Activated naive CD8-positive, alpha-beta T cell treated with anti-CD3 and anti-CD28 coated beads, Interleukin-2, amount 50 U/mL, for 24 hours (primary cell): ENCODE measurements around the gene SH2D1A.

Source experiments
- ATAC-seq: fragments of 150-1000 bp; cut with Tn5 transposase; one replicate; pipeline ENCODE4 v1.10.0; 2021
- DNase-seq: peaks from one replicate; pipeline ENCODE4 v3.0.0; 2021
- H3K27ac Mint-ChIP-seq: one replicate; pipeline ENCODE4 v1.8.0; 2021; ENCODE audit warnings: mild to moderate bottlenecking, mixed read lengths
- H3K27me3 Mint-ChIP-seq: one replicate; pipeline ENCODE4 v1.8.0; 2021; ENCODE audit warnings: mixed read lengths
- H3K36me3 Mint-ChIP-seq: one replicate; pipeline ENCODE4 v1.8.0; 2021; ENCODE audit warnings: low read depth, mixed read lengths
- H3K4me1 Mint-ChIP-seq: one replicate; pipeline ENCODE4 v1.8.0; 2021; ENCODE audit warnings: mixed read lengths
- H3K4me3 Mint-ChIP-seq: one replicate; pipeline ENCODE4 v1.8.0; 2021; ENCODE audit warnings: mild to moderate bottlenecking, moderate library complexity, mixed read lengths
- H3K9me3 Mint-ChIP-seq: one replicate; pipeline ENCODE4 v1.8.0; 2021; ENCODE audit warnings: mixed read lengths

The SH2D1A gene

DNA sequence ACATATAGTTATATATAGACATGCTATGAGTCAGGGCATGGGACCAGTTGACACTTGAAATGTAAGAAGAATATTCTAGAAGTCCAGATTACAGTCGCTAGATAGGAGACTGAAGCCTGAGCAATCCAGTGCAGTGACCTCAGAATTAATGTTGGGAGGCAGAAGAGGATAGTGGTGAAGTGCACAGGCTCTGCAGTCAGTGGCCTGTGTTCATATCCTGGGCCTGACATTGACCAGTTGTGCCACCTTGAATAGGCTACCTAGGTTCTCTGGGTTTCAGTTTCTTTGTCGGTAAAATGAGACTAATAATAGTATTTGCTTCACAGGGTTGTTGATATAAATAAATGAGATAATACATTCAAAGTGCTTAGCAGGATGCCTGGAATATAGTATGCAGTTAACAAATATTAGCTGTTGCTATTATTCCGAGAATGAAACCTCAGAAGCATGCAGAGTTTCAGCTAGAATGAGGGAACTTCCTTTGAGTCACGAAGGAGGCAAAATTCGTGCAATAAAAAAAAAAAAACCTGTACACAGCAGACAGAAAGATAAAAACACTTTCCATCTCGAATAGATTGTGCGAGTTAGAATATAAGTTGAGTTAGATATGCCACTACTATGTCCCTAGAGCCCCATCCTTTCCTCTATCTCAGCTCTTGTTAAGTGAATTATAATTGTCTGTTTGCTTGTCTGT lies 4.0 kb upstream of the SH2D1A start:
- Mint-ChIP-seq H3K4me3 (peak overlapping the region; percentile 57), H3K9me3 (no peaks in the 10 kb centered on the region), H3K36me3 (no peaks in the 10 kb centered on the region), H3K4me1 (peaks cover 73% of the 10 kb centered on the region), H3K27me3 (no peaks in the 10 kb centered on the region), H3K27ac (peak overlapping the region; percentile 96)
- DNase-seq: no peak
- peak; percentile 5 for ATAC-seq

DNA sequence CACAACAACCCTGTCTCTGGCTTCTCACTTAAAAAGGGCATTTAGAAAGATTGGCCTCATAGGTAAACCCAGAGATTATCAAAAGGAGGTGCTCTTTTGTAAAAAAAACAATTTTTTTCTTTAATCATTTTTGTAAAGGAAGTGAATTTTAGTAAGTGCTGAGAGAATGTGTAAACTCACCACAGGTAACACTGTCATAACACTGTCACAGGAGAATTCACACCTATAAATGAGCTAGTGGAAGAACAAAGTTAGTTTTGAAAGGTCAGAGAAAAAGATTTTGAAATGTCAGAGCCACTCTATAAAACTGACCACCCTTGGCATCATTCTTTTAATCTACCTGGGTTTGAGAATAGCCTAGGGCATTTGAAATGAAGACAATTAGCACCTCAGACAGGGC lies 3.3 kb upstream of the SH2D1A start:
- ATAC-seq: no peak
- Mint-ChIP-seq H3K27ac (peak overlapping the region; percentile 96), H3K36me3 (no peaks in the 10 kb centered on the region), H3K9me3 (no peaks in the 10 kb centered on the region), H3K4me1 (peaks cover 68% of the 10 kb centered on the region), H3K4me3 (peak overlapping the region; percentile 17), H3K27me3 (no peaks in the 10 kb centered on the region)
- no peak for DNase-seq

DNA sequence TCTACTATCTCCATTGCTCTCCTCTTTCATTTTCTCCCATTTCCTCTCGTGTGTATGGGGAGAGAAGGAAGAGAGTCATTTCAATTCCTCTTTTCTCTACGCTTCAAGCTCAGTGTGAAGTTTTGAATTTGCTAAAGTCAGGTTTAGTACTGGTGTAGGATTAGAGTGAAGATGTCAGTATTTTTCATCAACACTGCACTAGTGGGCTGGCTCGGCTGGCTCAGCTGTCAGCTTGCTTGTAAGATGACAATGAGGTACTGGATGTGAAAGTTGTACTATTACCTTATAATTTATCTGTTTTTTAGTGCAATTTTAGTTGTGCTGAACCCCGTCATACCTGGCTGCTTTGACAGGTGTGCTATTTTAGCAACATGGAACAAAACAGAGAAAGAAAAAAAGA lies 2.1 kb upstream of the SH2D1A start:
- peaks cover 64% of the 10 kb centered on the region for H3K4me1 Mint-ChIP-seq
- no peaks in the 10 kb centered on the region for H3K27me3 Mint-ChIP-seq
- ATAC-seq (no peak), DNase-seq (no peak)
- no peaks in the 10 kb centered on the region for H3K9me3 Mint-ChIP-seq
- peak overlapping the region; percentile 71 for H3K4me3 Mint-ChIP-seq
- H3K36me3 Mint-ChIP-seq: no peaks in the 10 kb centered on the region
- H3K27ac Mint-ChIP-seq: peak overlapping the region; percentile 96

DNA sequence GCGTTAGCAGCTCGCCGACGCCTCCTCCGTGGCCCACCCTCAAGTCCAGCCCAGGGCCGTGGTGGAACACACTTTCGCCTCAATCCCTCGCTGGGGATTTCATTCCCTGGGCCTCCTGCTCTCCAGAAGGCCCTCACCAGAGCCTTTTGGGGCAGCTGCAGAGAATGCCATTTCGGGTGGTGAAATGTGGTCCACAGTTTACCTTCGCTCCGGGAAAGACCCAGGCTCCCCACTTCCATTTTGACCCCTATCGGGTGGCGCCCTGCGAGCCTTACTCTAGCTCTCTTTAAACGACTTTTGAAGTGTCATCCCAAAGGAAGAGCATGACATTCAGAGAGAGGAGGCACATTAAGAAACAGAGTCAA lies 496 bp downstream of the SH2D1A start:
- Mint-ChIP-seq H3K27ac (peak overlapping the region; percentile 96), H3K4me1 (peaks cover 53% of the 10 kb centered on the region), H3K36me3 (peaks cover 4% of the 10 kb centered on the region), H3K4me3 (peak overlapping the region; percentile 87), H3K27me3 (no peaks in the 10 kb centered on the region), H3K9me3 (no peaks in the 10 kb centered on the region)
- ATAC-seq (no peak), DNase-seq (no peak)

DNA sequence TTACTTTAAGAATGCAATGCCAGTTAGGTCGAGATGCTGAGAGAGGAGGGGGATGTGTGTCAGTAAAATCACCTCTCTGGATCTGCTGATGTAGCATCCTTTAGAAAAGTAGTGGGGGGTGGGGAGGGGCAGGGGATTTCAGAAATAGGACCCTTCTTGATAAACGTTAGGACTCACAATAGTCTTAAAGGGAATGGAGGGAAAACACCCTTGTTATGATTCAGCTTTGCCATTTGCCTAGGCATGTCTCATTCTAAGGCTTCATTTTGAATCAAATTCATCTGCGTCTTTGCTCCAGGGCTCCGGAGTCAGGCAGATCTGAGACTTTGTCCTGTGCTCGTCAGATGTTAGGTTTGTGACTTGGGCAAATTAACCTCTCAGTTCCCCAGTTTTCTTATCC lies 879 bp downstream of the SH2D1A start:
- no peaks in the 10 kb centered on the region for H3K9me3 Mint-ChIP-seq
- peaks cover 4% of the 10 kb centered on the region for H3K36me3 Mint-ChIP-seq
- peak overlapping the region; percentile 96 for H3K27ac Mint-ChIP-seq
- H3K27me3 Mint-ChIP-seq: no peaks in the 10 kb centered on the region
- peak; percentile 70 for ATAC-seq
- H3K4me3 Mint-ChIP-seq: peak overlapping the region; percentile 87
- DNase-seq: peak; percentile 26
- H3K4me1 Mint-ChIP-seq: peaks cover 51% of the 10 kb centered on the region

DNA sequence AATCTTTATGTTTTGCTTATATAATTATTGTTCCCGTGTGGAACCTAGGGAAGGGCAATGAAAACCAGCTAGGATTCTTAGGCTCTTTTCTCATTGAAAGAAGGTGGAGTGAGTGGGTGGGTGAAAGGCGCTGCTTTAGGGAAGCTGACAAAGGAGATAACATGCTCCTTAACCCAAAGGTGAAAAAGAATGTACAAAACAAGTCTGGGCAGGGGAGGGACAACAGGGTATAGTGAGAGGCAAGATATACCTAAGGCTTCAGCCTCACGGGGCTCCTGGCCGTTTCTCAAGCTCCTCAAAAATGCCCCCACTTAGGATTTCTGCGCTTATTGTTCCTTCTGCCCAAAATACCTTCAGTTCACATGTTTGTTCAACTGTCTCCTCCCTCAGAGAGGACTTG lies 1.8 kb downstream of the SH2D1A start:
- H3K27me3 Mint-ChIP-seq: no peaks in the 10 kb centered on the region
- no peaks in the 10 kb centered on the region for H3K9me3 Mint-ChIP-seq
- peak overlapping the region; percentile 87 for H3K4me3 Mint-ChIP-seq
- H3K36me3 Mint-ChIP-seq: peaks cover 5% of the 10 kb centered on the region
- H3K4me1 Mint-ChIP-seq: peaks cover 48% of the 10 kb centered on the region
- no peak for DNase-seq
- ATAC-seq: no peak
- H3K27ac Mint-ChIP-seq: peak overlapping the region; percentile 96

DNA sequence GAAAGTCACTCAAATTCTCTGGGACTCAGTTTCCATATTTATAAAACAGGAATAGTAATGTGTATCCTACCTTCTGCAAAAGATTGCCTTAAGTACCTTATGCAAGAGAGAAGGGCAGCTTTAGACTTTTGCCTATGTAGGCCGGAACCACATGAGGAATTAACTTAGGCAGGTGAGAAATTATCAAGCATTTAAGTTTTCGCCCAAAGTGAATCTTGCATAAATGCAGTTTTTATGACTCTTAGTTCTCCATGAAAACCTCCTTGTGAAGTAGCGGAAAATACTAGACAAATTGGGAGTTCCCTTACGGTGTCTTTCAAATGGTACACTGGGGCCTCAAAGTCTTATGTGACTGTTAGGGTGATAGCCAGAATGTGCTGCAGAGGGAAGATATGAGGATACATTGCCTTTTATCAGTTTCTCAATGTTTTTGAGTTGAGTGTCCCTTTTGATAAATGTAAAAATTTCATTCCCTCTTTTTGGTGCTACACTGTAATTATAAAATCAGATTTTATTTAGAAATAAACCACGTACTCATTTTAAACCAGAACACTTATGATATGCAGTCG lies 2.6 kb downstream of the SH2D1A start:
- ATAC-seq: peak; percentile 41
- peak overlapping the region; percentile 87 for H3K4me3 Mint-ChIP-seq
- no peak for DNase-seq

DNA sequence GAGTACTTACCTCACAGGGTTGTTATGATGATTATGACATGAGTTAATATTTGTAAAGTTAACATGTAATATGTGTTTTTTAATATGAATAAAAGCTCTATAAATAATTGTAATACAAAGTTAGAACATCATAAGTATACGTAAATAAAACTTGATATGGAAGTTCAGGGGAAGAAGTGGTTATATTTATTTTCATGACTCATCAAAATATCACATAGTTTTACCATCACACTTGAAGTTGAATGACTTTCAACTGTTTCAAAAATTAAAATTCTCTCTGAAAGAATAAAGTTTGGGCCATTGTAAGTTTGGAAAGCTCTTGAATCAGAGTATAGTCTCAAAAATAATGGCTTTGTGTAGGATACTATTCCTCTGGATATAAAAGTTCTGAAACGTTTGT lies 8.3 kb downstream of the SH2D1A start:
- H3K4me3 Mint-ChIP-seq: peak overlapping the region; percentile 71
- no peaks in the 10 kb centered on the region for H3K9me3 Mint-ChIP-seq
- ATAC-seq: no peak
- peaks cover 15% of the 10 kb centered on the region for H3K36me3 Mint-ChIP-seq
- no peaks in the 10 kb centered on the region for H3K27me3 Mint-ChIP-seq
- peak overlapping the region; percentile 87 for H3K27ac Mint-ChIP-seq
- H3K4me1 Mint-ChIP-seq: peaks cover 63% of the 10 kb centered on the region
- no peak for DNase-seq

More for the DNA sequence above, 2.6 kb downstream of the SH2D1A start:
- no peaks in the 10 kb centered on the region for H3K9me3 Mint-ChIP-seq
- H3K27me3 Mint-ChIP-seq: no peaks in the 10 kb centered on the region
- H3K4me1 Mint-ChIP-seq: peaks cover 45% of the 10 kb centered on the region
- peaks cover 5% of the 10 kb centered on the region for H3K36me3 Mint-ChIP-seq
- H3K27ac Mint-ChIP-seq: peak overlapping the region; percentile 96

DNA sequence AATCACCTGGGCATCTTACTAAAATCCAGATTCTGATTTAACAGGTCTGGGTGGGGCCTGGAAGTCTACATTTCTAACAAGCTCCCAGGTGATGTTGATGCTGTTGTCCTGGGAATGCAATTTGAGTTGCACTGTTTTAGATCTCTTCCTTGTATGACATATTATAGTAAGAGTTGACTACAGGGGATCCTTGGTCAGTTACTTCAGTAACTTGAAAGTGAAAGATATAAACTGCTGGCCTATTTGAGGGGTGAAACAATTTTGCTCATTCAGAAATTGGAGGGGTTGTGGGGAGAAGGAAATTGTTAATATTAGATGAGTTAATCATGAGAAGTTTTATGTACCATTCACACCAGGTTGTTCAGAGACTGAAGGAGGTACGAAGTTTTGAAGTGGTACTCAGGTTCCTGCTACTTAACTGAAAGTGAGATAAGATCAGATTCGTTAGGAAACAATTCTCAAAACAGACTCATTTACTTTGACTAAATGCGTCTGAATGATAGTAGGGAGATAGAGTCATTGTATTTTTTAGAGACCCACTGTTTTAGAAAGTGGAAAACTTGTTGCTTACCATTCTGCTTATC lies 12.5 kb downstream of the SH2D1A start:
- no peaks in the 10 kb centered on the region for H3K9me3 Mint-ChIP-seq
- peaks cover 25% of the 10 kb centered on the region for H3K36me3 Mint-ChIP-seq
- peak overlapping the region; percentile 93 for H3K27ac Mint-ChIP-seq
- no peak for DNase-seq
- ATAC-seq: peak; percentile 70
- H3K27me3 Mint-ChIP-seq: no peaks in the 10 kb centered on the region
- peak overlapping the region; percentile 78 for H3K4me3 Mint-ChIP-seq
- peaks cover 65% of the 10 kb centered on the region for H3K4me1 Mint-ChIP-seq

DNA sequence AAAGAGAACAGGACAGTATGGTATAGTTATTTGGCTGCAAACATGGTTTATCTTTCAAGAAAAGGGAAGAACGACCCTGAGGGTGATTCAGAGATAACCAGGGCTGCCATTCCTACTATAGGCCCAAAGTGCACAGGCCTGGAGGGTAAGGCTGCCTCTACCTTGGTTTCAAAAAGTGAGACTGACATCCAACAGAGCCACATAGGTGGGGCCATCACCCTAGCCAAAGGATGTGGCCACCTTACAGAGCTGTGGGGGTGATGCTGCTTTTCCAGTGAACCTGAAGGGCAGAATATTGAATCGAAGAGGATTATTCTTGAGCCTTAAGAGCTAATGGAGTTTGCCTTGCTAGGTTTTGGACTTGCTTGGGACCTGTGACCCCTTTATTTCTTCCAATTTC lies 15.7 kb downstream of the SH2D1A start:
- Mint-ChIP-seq H3K27ac (peak overlapping the region; percentile 78), H3K36me3 (peaks cover 20% of the 10 kb centered on the region), H3K4me3 (peak overlapping the region; percentile 40), H3K4me1 (peaks cover 49% of the 10 kb centered on the region), H3K9me3 (no peaks in the 10 kb centered on the region), H3K27me3 (no peaks in the 10 kb centered on the region)
- peak; percentile 78 for ATAC-seq
- no peak for DNase-seq

DNA sequence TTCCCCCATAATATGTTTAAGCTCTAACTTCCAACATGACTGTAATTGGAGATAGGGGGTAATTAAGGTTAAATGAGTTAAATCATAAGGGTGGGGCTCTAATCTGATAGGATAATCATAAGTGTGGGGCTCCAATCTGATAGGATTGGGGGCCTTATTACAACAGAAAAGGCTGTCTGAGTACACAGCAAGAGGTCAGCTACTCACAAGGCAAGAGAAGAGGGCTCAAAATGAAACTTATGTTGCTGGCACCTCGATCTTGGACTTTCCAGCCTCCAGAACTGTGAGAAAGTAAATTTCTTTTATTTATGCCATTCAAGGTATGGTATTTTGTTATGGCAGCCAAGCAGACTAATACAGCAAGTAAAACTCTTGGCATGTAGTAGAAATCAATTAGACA lies 16.4 kb downstream of the SH2D1A start:
- DNase-seq (no peak), ATAC-seq (peak; percentile 9)
- Mint-ChIP-seq H3K27me3 (no peaks in the 10 kb centered on the region), H3K4me3 (peak overlapping the region; percentile 40), H3K27ac (peak overlapping the region; percentile 78), H3K9me3 (no peaks in the 10 kb centered on the region), H3K4me1 (peaks cover 49% of the 10 kb centered on the region), H3K36me3 (peaks cover 19% of the 10 kb centered on the region)

DNA sequence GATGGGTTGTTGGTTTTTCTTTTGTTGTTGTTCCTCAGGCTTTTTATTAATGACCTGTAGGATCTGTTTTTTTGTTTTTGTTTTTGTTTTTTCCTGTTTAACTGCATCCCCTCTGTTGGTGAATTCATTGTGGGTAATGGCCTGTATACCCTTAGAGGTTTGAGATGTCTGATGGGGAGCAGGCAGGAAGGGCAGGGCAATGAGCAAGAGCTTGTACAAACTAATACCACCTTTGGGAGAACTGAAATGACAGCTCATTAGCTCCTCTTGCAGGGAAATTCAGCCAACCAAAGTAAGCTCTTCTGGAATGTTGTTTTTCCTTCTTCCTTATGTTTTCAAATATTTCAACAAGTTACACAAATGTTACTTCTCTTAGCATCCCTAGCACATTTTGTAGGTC lies 23.4 kb downstream of the SH2D1A start:
- DNase-seq: no peak
- H3K4me1 Mint-ChIP-seq: peaks cover 35% of the 10 kb centered on the region
- no peaks in the 10 kb centered on the region for H3K9me3 Mint-ChIP-seq
- no peaks in the 10 kb centered on the region for H3K27me3 Mint-ChIP-seq
- H3K27ac Mint-ChIP-seq: peak overlapping the region; percentile 17
- no peak for ATAC-seq
- H3K36me3 Mint-ChIP-seq: peaks cover 23% of the 10 kb centered on the region
- H3K4me3 Mint-ChIP-seq: no peak overlapping the region

DNA sequence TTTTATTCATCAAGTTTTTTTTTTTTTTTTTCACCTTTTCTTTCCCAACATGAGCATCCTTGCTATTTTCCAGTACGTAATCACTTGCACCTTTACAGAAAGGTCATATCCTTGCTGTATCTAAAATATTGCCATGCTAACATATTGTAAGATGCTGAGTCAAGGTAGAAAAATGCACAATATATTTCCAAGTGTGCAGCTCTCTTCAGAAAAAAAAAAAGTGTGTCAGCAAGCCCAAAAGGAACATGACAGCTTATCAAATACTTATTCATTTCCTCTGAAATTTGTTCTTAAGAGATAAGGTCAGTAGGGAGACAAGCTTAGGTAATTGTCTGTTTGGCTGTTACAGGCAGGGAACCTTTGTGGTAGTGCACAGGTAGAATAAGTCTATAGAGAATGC lies 27.0 kb downstream of the SH2D1A start:
- Mint-ChIP-seq H3K4me3 (no peak overlapping the region), H3K27ac (no peak overlapping the region), H3K36me3 (peaks cover 23% of the 10 kb centered on the region), H3K4me1 (peaks cover 30% of the 10 kb centered on the region), H3K27me3 (no peaks in the 10 kb centered on the region), H3K9me3 (no peaks in the 10 kb centered on the region)
- ATAC-seq (no peak), DNase-seq (no peak)

DNA sequence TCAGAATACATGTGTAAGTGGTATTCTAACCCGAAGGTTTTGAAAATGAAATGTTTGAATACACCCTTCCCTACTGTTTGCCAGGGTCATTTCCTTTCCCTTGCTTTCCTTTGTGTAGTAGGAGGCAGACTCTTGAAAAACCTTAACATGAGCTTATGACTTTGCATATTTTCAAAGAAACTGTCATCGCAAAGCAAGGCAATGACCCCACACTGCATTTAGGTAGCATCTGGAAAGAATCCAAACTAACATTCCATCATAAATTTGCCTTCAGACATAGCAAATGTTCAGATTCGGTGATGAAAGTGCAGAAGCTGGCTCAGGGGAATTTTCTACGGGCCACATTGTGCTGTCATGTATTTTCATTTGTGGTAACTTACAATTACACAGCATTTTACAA lies 32.3 kb downstream of the SH2D1A start:
- ATAC-seq: no peak

DNA sequence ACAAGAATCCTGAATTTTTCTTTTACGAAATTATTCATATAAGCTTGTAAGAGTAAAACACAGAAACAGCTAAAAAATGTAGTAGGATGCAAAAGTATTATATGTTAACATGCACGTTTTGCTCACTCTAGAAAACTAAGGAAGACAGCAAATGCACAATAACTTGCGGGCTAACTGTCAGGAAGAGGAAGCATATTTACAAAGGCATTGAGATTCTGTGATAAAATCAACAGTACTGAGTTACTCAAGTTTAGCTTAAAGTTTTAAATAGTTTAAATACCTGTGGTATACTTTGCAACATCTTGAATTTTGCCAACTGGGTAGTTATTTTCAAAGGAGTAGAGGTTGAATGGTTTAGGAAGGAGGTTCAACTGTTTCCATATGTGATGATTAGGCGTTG lies 37.0 kb downstream of the SH2D1A start:
- Mint-ChIP-seq H3K27me3 (no peaks in the 10 kb centered on the region), H3K9me3 (no peaks in the 10 kb centered on the region), H3K27ac (no peak overlapping the region), H3K4me3 (no peak overlapping the region), H3K36me3 (peaks cover 10% of the 10 kb centered on the region), H3K4me1 (peaks cover 5% of the 10 kb centered on the region)
- ATAC-seq (no peak), DNase-seq (no peak)

More for the DNA sequence above, 32.3 kb downstream of the SH2D1A start:
- Mint-ChIP-seq H3K9me3 (no peaks in the 10 kb centered on the region), H3K4me3 (no peak overlapping the region), H3K36me3 (peaks cover 7% of the 10 kb centered on the region), H3K4me1 (peaks cover 14% of the 10 kb centered on the region), H3K27me3 (no peaks in the 10 kb centered on the region), H3K27ac (no peak overlapping the region)
- no peak for DNase-seq
